Endothelial cell of umbilical vein (primary cell): ENCODE results near the gene EXOC3. TPM values are rescaled to one million over a fixed set of nuclear protein-coding genes. Genes with fewer than 3 reads are reported as not detected.

Experiments
- BruUV-seq: library from RNA; stranded (reverse); fragments of 400-500 nt; replicated peaks from 2 replicates; lab custom pipeline; 2021; lab: Mats Ljungman, UMichigan
- CTCF ChIA-PET: fragments of 300-600, 350-600 bp; sonication (Branson Sonifier 250); formaldehyde crosslinking; loops from one replicate; lab custom pipeline; 2021; ENCODE audit warnings: antibody characterized with exemption, inconsistent platforms; lab: Charles Lee
- POLR2A ChIA-PET: fragments of 300-600, 350-600 bp; sonication (Branson Sonifier 250); formaldehyde crosslinking; loops from one replicate; lab custom pipeline; 2021; ENCODE audit warnings: antibody characterized with exemption, inconsistent platforms; lab: Charles Lee
- DNase-seq: peaks from one replicate; pipeline ENCODE4 v3.0.0-alpha.2; 2011; ENCODE audit warnings: low read depth, low spot score
- FAIRE-seq: peaks from 2 replicates; lab custom pipeline; 2011; peaks lifted over from hg19 to GRCh38; lab: Jason Lieb, UNC
- H2AFZ ChIP-seq: 2 replicates; pipeline ENCODE4 v1.6.0; 2012; ENCODE audit warnings: low read depth, low read length, control low read depth, inconsistent platforms
- H3K27ac ChIP-seq: 2 replicates; pipeline ENCODE4 v1.5.1; 2011; ENCODE audit warnings: low read depth, mild to moderate bottlenecking, control low read depth, low read length, moderate library complexity; ENCODE audit not compliant: insufficient read depth
- H3K27me3 ChIP-seq, 2 experiments: 2 replicates each; pipeline versions ENCODE4 v1.6.0 to v1.6.1; 2011; ENCODE audit warnings: low read length in 2 of 2, mixed read lengths in 1 of 2; ENCODE audit not compliant: control insufficient read depth in 2 of 2, insufficient read depth in 2 of 2
- H3K36me3 ChIP-seq, 2 experiments: 2 replicates in 1 of 2; 3 replicates in 1 of 2; pipeline ENCODE4 v1.5.1; 2011; ENCODE audit warnings: low read length in 2 of 2, mild to moderate bottlenecking in 1 of 2, moderate library complexity in 1 of 2; ENCODE audit not compliant: control insufficient read depth in 2 of 2, insufficient read depth in 2 of 2; ENCODE audit errors: extremely low read depth in 1 of 2
- H3K4me1 ChIP-seq: 3 replicates; pipeline ENCODE4 v1.5.1; 2011; ENCODE audit warnings: mild to moderate bottlenecking, low read length; ENCODE audit not compliant: control insufficient read depth, insufficient read depth; ENCODE audit errors: extremely low read depth
- H3K4me2 ChIP-seq: 2 replicates; pipeline ENCODE4 v1.6.1; 2011; ENCODE audit warnings: low read length, control low read depth, mixed read lengths; ENCODE audit not compliant: insufficient read depth
- H3K4me3 ChIP-seq, 3 experiments: fragments of 200-600 bp in 1 of 3; sonication (generic), shearing (Covaris generic) in 1 of 3; replicated peaks in 1 of 3; 2 replicates each; pipeline ENCODE4 v1.5.1; 2011 to 2016; ENCODE audit warnings: control low read depth in 3 of 3, low read length in 3 of 3, mild to moderate bottlenecking in 2 of 3, inconsistent platforms in 1 of 3, low read depth in 1 of 3, moderate library complexity in 1 of 3; ENCODE audit not compliant: insufficient read depth in 1 of 3
- H3K79me2 ChIP-seq: 2 replicates; pipeline ENCODE4 v1.6.0; 2012; ENCODE audit warnings: low read length, inconsistent platforms; ENCODE audit not compliant: control insufficient read depth, insufficient read depth
- H3K9ac ChIP-seq: replicated peaks from 2 replicates; pipeline ENCODE3; 2011; ENCODE audit warnings: low read length, control low read depth; ENCODE audit not compliant: insufficient read depth; ENCODE audit errors: extremely low read depth
- H3K9me1 ChIP-seq: replicated peaks from 3 replicates; pipeline ENCODE4 v1.6.0; 2011; ENCODE audit warnings: mild to moderate bottlenecking, low read length; ENCODE audit not compliant: control insufficient read depth, insufficient read depth; ENCODE audit errors: extremely low read depth
- H3K9me3 ChIP-seq: replicated peaks from 2 replicates; pipeline ENCODE4 v1.5.1; 2012; ENCODE audit warnings: low read length, inconsistent platforms; ENCODE audit not compliant: control insufficient read depth, insufficient read depth
- H4K20me1 ChIP-seq: replicated peaks from 2 replicates; pipeline ENCODE3; 2011; ENCODE audit warnings: mild to moderate bottlenecking, low read length; ENCODE audit not compliant: control insufficient read depth, insufficient read depth; ENCODE audit errors: extremely low read depth
- EZH2 ChIP-seq: IDR thresholded peaks from 2 replicates; pipeline ENCODE4 v1.6.1; 2012; ENCODE audit warnings: borderline replicate concordance, low read depth, mild to moderate bottlenecking, moderate library complexity, low read length, inconsistent platforms; ENCODE audit not compliant: severe bottlenecking
- FOS ChIP-seq: IDR thresholded peaks from 2 replicates; pipeline ENCODE4 v1.6.1; 2011; ENCODE audit warnings: mild to moderate bottlenecking, low read length, moderate library complexity, borderline replicate concordance; ENCODE audit not compliant: insufficient read depth
- GATA2 ChIP-seq: IDR thresholded peaks from 2 replicates; pipeline ENCODE4 v1.7.0; 2011; ENCODE audit warnings: low read depth, mild to moderate bottlenecking, moderate library complexity, mixed read lengths, low read length; ENCODE audit not compliant: insufficient read length, insufficient read depth
- JUN ChIP-seq: IDR thresholded peaks from 2 replicates; pipeline ENCODE4 v1.6.1; 2011; ENCODE audit warnings: borderline replicate concordance, low read depth; ENCODE audit not compliant: insufficient read length, insufficient read depth
- MAX ChIP-seq: IDR thresholded peaks from 2 replicates; pipeline ENCODE4 v1.6.1; 2011; ENCODE audit not compliant: insufficient read depth, insufficient read length
- POLR2A ChIP-seq: IDR thresholded peaks from 2 replicates; pipeline ENCODE4 v1.6.1; 2012; ENCODE audit warnings: low read depth, mild to moderate bottlenecking, control low read depth, low read length
- POLR2AphosphoS5 ChIP-seq: IDR thresholded peaks from 2 replicates; pipeline ENCODE4 v1.6.1; 2012; ENCODE audit warnings: low read depth, mild to moderate bottlenecking, control low read depth, low read length, moderate library complexity; ENCODE audit not compliant: insufficient read depth
- dilution Hi-C: fragments of 300-500 bp; cut with MboI; formaldehyde crosslinking; loops from one replicate; pipeline ENCODE4 v1.15.0; 2019; ENCODE audit warnings: low sequenced_read_pairs; ENCODE audit not compliant: extremely low pct_ligation_motif_present
- intact Hi-C: fragments of 100-400 bp; cut with micrococcal nuclease; formaldehyde crosslinking; loops from one replicate; pipeline ENCODE4 v1.10.0; 2022
- polyA plus RNA-seq, 4 experiments: library from polyadenylated mRNA; depleted of rRNA in 3 of 4; stranded (reverse) in 3 of 4; unstranded in 1 of 4; fragments of >200 nt; gene quantifications; 2 replicates each; pipeline versions ENCODE4 v1.2.1 to v1.2.3, GENCODE V29; 2011 to 2012; ENCODE audit warnings: missing spikeins in 1 of 4
- total RNA-seq: library from RNA; stranded (reverse); gene quantifications from 2 replicates; pipeline ENCODE4 v1.2.3, GENCODE V29; 2021
- TF ChIP-seq, protein P1 (sequence below), 2 donors: IDR thresholded peaks; 1 replicate in 1 of 2; 2 replicates in 1 of 2; pipeline ENCODE4 v1.5.1; 2011; ENCODE audit warnings: low read length in 2 of 2, mild to moderate bottlenecking in 2 of 2, moderate library complexity in 2 of 2, control low read depth in 1 of 2, inconsistent platforms in 1 of 2, low read depth in 1 of 2; ENCODE audit not compliant: insufficient read depth in 1 of 2; ENCODE audit errors: extremely low read depth in 1 of 2

EXOC3 gene
- total and polyA plus RNA-seq, 2 donors (not counting 3 experiments of a cell fraction or from before 2014, with no cell fraction given) = 26.4 to 52.9 TPM

- DNase-seq = no peak
- intact Hi-C loops (no loop called here), dilution Hi-C loops (no loop called here)
- ChIA-PET POLR2A (no interaction called here), CTCF (interaction anchor here (0.6 to 3.7 kb wide), 42 partner anchors 9 to 1199 kb away, joined by 3 to 38 read pairs (median 4); partner anchors contain the start of genes AHRR, CCDC127, LRRC14B and SDHA)
- no peaks in the 10 kb centered on the region for H3K9me1 ChIP-seq
- FAIRE-seq = no peak
- H4K20me1 ChIP-seq = no peaks in the 10 kb centered on the region
- no peaks in the 10 kb centered on the region for H3K27me3 ChIP-seq
- no TSS peak for BruUV-seq
- no peak overlapping the region for H3K27ac ChIP-seq
- H3K4me1 ChIP-seq = peaks cover 10% of the 10 kb centered on the region
- no peak overlapping the region for H3K4me2 ChIP-seq
- no peak overlapping the region for H3K9ac ChIP-seq
- no peak overlapping the region for H3K4me3 ChIP-seq
- H3K9me3 ChIP-seq = no peaks in the 10 kb centered on the region
- H2AFZ ChIP-seq = no peak overlapping the region
- H3K79me2 ChIP-seq = peaks cover 12% of the 10 kb centered on the region
- H3K36me3 ChIP-seq = peaks cover 5 to 15% of the 10 kb centered on the region in 2 experiments
- TF ChIP-seq FOS (no peak), POLR2AphosphoS5 (no peak), JUN (no peak), GATA2 (no peak), POLR2A (no peak), MAX (no peak)
Observed at GRCh38 chr5:446066-446882, 3.3 kb downstream of the EXOC3 start.

- Histone ChIP-seq H3K27me3 (no peaks in the 10 kb centered on the region), H4K20me1 (no peaks in the 10 kb centered on the region), H3K4me3 (no peak overlapping the region), H3K4me1 (peaks cover 10% of the 10 kb centered on the region), H3K27ac (no peak overlapping the region), H3K4me2 (no peak overlapping the region), H3K9ac (no peak overlapping the region), H3K9me3 (no peaks in the 10 kb centered on the region), H3K79me2 (peaks cover 12% of the 10 kb centered on the region), H3K36me3 (peaks cover 5 to 15% of the 10 kb centered on the region in 2 experiments), H2AFZ (no peak overlapping the region), H3K9me1 (no peaks in the 10 kb centered on the region)
- TF ChIP-seq GATA2 (no peak), MAX (no peak), FOS (no peak), JUN (no peak), EZH2 (no peak)
- TF ChIP-seq, protein P1, sequence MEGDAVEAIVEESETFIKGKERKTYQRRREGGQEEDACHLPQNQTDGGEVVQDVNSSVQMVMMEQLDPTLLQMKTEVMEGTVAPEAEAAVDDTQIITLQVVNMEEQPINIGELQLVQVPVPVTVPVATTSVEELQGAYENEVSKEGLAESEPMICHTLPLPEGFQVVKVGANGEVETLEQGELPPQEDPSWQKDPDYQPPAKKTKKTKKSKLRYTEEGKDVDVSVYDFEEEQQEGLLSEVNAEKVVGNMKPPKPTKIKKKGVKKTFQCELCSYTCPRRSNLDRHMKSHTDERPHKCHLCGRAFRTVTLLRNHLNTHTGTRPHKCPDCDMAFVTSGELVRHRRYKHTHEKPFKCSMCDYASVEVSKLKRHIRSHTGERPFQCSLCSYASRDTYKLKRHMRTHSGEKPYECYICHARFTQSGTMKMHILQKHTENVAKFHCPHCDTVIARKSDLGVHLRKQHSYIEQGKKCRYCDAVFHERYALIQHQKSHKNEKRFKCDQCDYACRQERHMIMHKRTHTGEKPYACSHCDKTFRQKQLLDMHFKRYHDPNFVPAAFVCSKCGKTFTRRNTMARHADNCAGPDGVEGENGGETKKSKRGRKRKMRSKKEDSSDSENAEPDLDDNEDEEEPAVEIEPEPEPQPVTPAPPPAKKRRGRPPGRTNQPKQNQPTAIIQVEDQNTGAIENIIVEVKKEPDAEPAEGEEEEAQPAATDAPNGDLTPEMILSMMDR (IDR thresholded peaks at IDR 0.05; ENCODE audit: extremely low read depth in 1 of 2, insufficient read depth in 1 of 2, low read depth in 1 of 2, low read length in 2 of 2) = peak; percentile 46 to 56
- no TSS peak for BruUV-seq
- DNase-seq (peak; percentile 32), FAIRE-seq (peak; percentile 57)
- intact Hi-C loops = no loop called here
- dilution Hi-C loops = no loop called here
- ChIA-PET CTCF (interaction anchor here (0.7 to 3.7 kb wide), 41 partner anchors 8 to 1198 kb away, joined by 3 to 38 read pairs (median 4); partner anchors contain the start of genes AHRR, CCDC127, LRRC14B and SDHA), POLR2A (no interaction called here)
Observed at GRCh38 chr5:446883-447263, 3.9 kb downstream of the EXOC3 start.
